Activated CD4-positive, alpha-beta T cell treated with anti-CD3 and anti-CD28 coated beads, Interleukin-2, amount 50 U/mL, for 24 hours (primary cell): ENCODE data around the gene DNAL1.
"Not testable (repeated sequence)": the region's sequence is repeated elsewhere in the genome, so short reads cannot be mapped to it uniquely, and the experiment has no call there.

Source experiments
- DNase-seq, 2 donors: peaks; one replicate each; pipeline ENCODE4 v3.0.0-alpha.2; 2020; ENCODE audit warnings: low read depth in 1 of 2, low spot score in 1 of 2

The DNAL1 gene

DNA sequence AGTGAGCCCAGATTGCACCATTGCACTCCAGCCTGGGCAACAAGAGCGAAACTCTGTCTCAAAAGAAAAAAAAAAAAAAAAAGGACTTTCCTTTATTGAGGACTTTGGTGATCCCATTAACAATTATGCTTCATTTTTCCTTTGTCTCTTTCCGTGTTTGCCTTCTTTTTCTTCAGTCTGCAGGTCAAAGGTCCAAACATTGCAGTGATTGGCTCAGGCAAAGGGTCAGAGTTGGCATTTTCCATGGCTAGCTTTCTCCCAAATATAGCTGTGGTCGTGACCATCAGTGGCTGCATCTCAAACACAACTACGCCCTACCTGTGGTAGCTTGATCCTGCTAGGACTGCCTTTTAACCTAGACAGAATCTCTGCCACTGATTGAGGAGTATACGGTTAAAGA, 7.0 kb upstream of the DNAL1 start:
- DNase-seq, result no peak

DNA sequence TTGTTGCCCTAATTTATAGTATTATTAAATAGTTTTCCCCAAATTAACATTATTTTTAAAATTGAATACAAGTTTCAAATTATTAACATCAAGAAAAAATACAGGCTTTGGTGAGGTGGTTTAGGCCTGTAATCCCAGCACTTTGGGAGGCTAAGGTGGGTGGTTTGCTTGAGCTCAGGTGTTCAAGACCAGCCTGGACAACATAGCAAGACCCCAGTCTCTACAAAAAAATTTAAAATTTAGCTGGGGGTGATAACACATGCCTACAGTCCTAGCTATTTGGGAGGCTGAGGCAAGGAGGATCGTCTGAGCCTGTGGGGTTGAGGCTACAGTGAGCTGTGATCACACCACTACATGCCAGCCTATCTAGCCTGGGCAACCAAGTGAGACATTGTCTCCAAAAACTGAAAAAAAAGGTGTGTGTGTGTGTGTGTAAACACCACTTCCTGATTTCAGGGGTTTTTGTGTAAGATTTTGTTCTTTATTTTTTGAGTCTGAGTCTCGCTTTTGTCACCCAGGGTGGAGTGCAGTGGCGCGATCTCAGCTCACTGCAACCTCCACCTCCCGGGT, 3.9 kb upstream of the DNAL1 start:
- DNase-seq, result no peak

DNA sequence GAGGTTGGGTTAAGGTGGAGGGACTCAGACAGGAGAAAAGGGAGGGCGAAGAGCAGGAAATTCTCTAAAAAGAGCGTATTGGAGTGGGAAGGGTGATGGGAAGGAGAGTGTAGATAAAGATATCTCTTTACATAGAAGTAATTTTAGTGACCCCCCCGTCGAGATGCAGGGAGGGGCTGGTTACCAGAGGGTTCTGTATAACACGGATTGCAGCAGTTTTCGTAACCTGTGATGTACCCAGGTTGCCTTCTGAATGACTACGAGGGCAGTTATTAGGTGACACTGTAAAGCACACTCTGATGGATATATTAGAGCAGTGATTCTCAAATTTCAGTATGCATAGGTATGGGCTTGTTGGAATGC, 443 bp downstream of the DNAL1 start:
- no peak for DNase-seq

DNA sequence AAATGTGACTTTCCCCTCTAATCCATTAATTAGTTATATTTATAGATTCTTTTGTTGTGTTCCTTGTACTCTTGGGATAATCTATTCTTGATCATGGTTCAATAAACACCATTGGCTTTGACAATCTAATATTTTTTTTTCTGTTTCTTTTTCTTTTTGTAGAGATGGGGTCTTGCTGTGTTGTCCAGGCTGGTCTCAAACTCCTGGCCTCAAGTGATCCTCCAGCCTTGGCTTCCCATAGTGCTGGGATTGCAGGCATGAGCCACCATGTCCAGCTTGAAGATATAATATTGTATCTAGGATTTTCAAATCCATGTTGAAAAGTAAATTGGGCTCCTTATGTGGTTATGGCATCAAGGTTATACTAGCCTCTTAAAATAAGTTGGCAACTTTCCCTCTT, 6.2 kb downstream of the DNAL1 start:
- no peak for DNase-seq

- no peak for DNase-seq
These were observed 11.1 kb downstream of the DNAL1 start for GRCh38 chr14:73655851-73656250.

- DNase-seq, result not testable (repeated sequence)
These were observed 14.4 kb downstream of the DNAL1 start for GRCh38 chr14:73659202-73659601.

DNA sequence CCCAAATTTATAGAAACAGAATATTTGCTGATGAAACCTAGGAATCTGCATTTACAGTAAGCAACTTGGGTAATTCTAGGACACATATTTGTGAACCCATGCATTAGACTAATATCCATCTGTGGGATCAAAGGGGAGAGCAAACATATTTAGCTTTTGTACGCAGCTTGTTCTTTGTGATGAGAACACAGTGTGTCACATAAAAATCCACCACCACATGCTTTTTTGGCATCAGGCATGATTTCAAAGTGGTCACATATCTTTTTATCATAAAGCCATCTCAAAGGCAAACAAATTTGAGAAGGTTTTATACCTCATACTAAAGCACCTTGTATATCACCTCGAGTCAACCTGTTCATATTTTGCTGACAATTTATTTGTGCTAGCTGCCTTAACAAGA, 15.7 kb downstream of the DNAL1 start:
- DNase-seq, result no peak

- no peak for DNase-seq
These were observed 17.1 kb downstream of the DNAL1 start for GRCh38 chr14:73661872-73662271.

- DNase-seq, result no peak
These were observed 17.7 kb downstream of the DNAL1 start for GRCh38 chr14:73662487-73662943.

GRCh38 chr14:73663548-73664212, 18.9 kb downstream of the DNAL1 start:
- DNase-seq, result no peak

DNA sequence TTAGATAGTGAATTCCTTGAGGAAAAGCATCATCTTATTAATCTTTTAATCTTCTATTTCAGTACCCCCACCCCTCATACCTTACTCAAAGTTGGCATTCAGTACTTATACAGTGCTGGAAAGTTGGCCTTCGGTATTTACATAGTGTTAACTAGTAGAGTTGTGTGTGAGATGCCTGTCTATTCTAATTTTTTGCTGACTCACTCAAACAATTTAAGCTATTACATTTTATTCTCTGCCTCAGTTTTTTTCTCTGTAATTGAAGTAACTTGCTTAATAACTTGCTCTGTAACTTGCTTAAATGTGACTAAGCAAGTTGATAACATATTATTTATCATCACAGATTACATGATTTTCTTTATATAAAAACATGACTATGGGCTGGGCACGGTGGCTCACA, 20.3 kb downstream of the DNAL1 start:
- DNase-seq, result no peak

DNA sequence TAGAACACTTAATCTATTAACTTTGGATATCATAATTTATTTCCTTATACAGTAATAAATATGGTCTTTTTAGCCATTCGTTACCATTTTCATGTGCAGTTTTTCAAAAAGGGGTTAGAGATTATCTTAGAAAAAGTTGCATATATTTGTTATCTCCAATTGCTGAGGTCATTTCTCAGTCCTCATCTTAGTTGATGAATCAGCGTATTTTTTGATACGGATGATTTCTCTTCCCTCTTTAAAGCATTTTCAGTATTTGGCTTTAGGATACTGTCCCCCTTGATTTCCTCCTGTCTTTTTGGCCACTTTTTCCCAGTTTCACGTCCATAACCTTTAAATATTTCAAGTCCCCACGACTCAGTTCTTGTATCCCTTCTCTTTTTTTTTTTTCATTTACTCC, 21.8 kb downstream of the DNAL1 start:
- no peak for DNase-seq

DNA sequence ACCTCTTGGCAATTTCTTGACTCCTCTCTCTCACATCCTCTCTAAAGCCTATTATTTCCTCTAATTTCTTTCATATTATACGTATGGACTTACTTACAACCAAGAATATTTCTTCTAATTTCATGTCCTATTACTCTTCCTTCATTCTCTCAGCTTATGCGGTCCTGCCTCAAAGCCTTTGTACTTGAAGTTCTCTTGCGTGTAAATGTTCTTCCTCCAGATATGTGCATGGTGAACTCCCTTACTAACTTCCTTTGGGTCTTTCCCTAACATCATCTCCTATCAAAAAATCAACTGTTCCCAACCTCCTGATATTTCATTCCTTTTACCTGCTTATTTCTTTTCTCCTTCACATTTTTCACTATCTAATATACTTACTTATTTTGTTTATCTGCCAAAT, 23.1 kb downstream of the DNAL1 start:
- no peak for DNase-seq

GRCh38 chr14:73674986-73675385, 30.2 kb downstream of the DNAL1 start:
- DNase-seq, result no peak

GRCh38 chr14:73678698-73679097, 33.9 kb downstream of the DNAL1 start:
- DNase-seq, result no peak

- no peak for DNase-seq
These were observed 36.0 kb downstream of the DNAL1 start for GRCh38 chr14:73680821-73681220.

- no peak for DNase-seq
These were observed 39.8 kb downstream of the DNAL1 start for GRCh38 chr14:73684627-73685026.

DNA sequence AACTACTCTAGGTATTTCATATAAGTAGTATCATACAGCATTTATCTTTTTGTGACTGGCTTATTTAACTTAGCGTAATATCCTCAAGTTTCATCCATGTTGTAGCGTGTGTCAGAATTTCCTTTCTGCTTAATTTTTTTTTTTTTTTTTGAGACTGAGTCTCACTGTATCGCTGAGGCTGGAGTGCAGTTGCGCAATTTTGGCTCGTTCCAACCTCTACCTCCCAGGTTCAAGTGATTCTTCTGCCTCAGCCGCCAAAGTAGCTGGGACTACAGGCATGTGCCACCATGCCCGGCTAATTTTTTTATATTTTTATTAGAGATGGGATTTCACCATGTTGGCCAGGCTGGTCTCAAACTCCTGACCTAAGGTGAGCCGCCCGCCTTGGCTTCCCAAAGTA, 40.5 kb downstream of the DNAL1 start:
- no peak for DNase-seq

DNA sequence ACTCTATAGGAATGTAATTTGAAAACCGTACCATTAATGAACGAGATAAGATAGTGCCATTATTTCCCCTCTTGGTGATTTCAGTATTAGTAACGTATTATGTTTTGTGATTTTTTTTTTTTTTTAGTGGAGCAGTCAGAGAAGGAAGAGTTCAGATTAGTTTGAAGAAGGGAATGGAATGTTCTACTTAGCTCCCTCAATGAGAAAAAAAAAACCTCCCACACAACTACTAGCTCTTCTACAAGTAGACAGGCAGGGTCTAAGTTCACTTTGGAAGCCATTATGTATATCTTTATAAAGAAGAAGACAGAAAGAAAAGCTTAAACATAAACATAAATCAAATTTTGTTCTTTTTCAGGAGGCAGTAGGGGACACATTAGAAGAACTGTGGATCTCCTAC, 42.1 kb downstream of the DNAL1 start:
- no peak for DNase-seq

GRCh38 chr14:73694083-73694482, 49.3 kb downstream of the DNAL1 start:
- DNase-seq, result no peak

DNA sequence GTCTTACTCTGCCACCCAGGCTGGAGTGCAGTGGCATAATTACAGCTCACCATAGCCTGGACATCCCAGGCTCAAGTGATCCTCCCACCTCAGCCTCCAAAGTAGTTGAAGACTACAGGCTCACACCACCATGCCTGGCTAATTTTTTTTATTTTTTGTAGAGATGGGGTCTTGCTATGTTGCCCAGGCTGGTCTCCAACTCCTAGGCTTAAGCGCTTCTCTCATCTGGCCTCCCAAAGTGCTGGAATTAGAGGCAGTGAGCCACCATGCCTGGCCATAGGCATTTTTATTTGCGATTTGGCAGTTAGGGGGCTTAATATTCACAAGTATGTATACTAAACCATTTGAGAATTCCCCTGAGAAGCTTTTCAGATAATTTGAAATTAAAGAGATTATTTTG, 50.3 kb downstream of the DNAL1 start:
- DNase-seq, result no peak

- DNase-seq, result no peak
These were observed 51.2 kb downstream of the DNAL1 start for GRCh38 chr14:73695997-73696396.
